A673 (cell line): ENCODE results near the gene KNCN. TPM values are rescaled to one million over a fixed set of nuclear protein-coding genes. Genes with fewer than 3 reads are reported as not detected.

Experiments
- BruUV-seq: library from RNA; stranded (reverse); fragments of 400-500 nt; replicated peaks from 2 replicates; lab custom pipeline; 2021; lab: Mats Ljungman, UMichigan
- CTCF ChIA-PET: fragments of 300-600 bp; sonication (Branson Sonifier 250); formaldehyde crosslinking; loops from one replicate; lab custom pipeline; 2022; ENCODE audit warnings: antibody characterized with exemption; lab: Charles Lee
- POLR2A ChIA-PET: fragments of 300-600 bp; sonication (Branson Sonifier 250); formaldehyde crosslinking; loops from one replicate; lab custom pipeline; 2022; ENCODE audit warnings: antibody characterized with exemption; ENCODE audit not compliant: low non-redundant PET; lab: Charles Lee
- DNase-seq: peaks from one replicate; pipeline ENCODE4 v3.0.0-alpha.2; 2015; ENCODE audit warnings: low spot score
- H3K27ac ChIP-seq: fragments of 200-600 bp; sonication (generic); 2 replicates; pipeline ENCODE4 v1.5.1; 2016; ENCODE audit warnings: mixed run types, low read depth, mild to moderate bottlenecking, mixed read lengths, antibody characterized with exemption, low read length; ENCODE audit not compliant: poor library complexity, severe bottlenecking
- H3K27me3 ChIP-seq: fragments of 200-600 bp; sonication (generic); replicated peaks from 2 replicates; pipeline ENCODE4 v1.6.1; 2017; ENCODE audit warnings: mixed run types, low read depth, mild to moderate bottlenecking, mixed read lengths, antibody characterized with exemption, low read length; ENCODE audit not compliant: insufficient read depth, poor library complexity
- H3K36me3 ChIP-seq: fragments of 200-600 bp; sonication (generic); 2 replicates; pipeline ENCODE4 v1.6.1; 2016; ENCODE audit warnings: mixed run types, mild to moderate bottlenecking, mixed read lengths, antibody characterized with exemption, low read length; ENCODE audit not compliant: insufficient read depth, poor library complexity, severe bottlenecking
- H3K4me1 ChIP-seq: fragments of 200-600 bp; sonication (generic); 2 replicates; pipeline ENCODE4 v1.6.1; 2017; ENCODE audit warnings: mixed run types, mild to moderate bottlenecking, mixed read lengths, antibody characterized with exemption, low read length; ENCODE audit not compliant: insufficient read depth, poor library complexity, severe bottlenecking
- H3K4me3 ChIP-seq: fragments of 200-600 bp; sonication (generic); 2 replicates; pipeline ENCODE4 v1.5.1; 2016; ENCODE audit warnings: low read depth, mixed run types, mild to moderate bottlenecking, mixed read lengths, low read length; ENCODE audit not compliant: poor library complexity, severe bottlenecking
- H3K9me3 ChIP-seq: fragments of 200-600 bp; sonication (generic); 2 replicates; pipeline ENCODE4 v1.6.1; 2016; ENCODE audit warnings: mixed run types, low read depth, mild to moderate bottlenecking, mixed read lengths, antibody characterized with exemption, low read length; ENCODE audit not compliant: poor library complexity, severe bottlenecking
- EZH2 ChIP-seq: fragments of 200-600 bp; sonication (generic); IDR thresholded peaks from 2 replicates; pipeline ENCODE4 v1.6.1; 2017; ENCODE audit warnings: borderline replicate concordance, low read depth, mild to moderate bottlenecking, mixed read lengths, antibody characterized with exemption, low read length; ENCODE audit not compliant: poor library complexity, severe bottlenecking
- intact Hi-C: fragments of 100-400 bp; cut with micrococcal nuclease; formaldehyde crosslinking; loops from one replicate; pipeline ENCODE4 v1.10.0; 2022; ENCODE audit not compliant: unreplicated experiment
- total RNA-seq: library from RNA; stranded (reverse); gene quantifications from 2 replicates; pipeline ENCODE4 v1.2.3, GENCODE V29; 2021
- TF ChIP-seq, protein P1 (sequence below): fragments of 300-800, 200-600 bp; sonication (generic); conservative IDR thresholded peaks from 2 replicates; pipeline ENCODE4 v1.5.1; 2017; ENCODE audit warnings: low read depth, mild to moderate bottlenecking, antibody characterized with exemption, low read length, moderate library complexity, mixed read lengths

KNCN gene
- total RNA-seq, 1 experiment from 2014 or later = not detected

- BruUV-seq = no TSS peak
- POLR2A ChIA-PET = no interaction called here
These were observed 20.3 kb upstream of the KNCN start for GRCh38 chr1:46571691-46572225.

GRCh38 chr1:46569884-46570725, 18.7 kb upstream of the KNCN start:
- intact Hi-C loops = no loop called here
- TF ChIP-seq EZH2 = no peak
- TF ChIP-seq, protein P1, sequence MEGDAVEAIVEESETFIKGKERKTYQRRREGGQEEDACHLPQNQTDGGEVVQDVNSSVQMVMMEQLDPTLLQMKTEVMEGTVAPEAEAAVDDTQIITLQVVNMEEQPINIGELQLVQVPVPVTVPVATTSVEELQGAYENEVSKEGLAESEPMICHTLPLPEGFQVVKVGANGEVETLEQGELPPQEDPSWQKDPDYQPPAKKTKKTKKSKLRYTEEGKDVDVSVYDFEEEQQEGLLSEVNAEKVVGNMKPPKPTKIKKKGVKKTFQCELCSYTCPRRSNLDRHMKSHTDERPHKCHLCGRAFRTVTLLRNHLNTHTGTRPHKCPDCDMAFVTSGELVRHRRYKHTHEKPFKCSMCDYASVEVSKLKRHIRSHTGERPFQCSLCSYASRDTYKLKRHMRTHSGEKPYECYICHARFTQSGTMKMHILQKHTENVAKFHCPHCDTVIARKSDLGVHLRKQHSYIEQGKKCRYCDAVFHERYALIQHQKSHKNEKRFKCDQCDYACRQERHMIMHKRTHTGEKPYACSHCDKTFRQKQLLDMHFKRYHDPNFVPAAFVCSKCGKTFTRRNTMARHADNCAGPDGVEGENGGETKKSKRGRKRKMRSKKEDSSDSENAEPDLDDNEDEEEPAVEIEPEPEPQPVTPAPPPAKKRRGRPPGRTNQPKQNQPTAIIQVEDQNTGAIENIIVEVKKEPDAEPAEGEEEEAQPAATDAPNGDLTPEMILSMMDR = no peak
- H3K27ac ChIP-seq = no peak overlapping the region
- H3K36me3 ChIP-seq = no peaks in the 10 kb centered on the region
- H3K27me3 ChIP-seq = no peaks in the 10 kb centered on the region
- POLR2A ChIA-PET = no interaction called here
- BruUV-seq = no TSS peak
- no peaks in the 10 kb centered on the region for H3K9me3 ChIP-seq
- CTCF ChIA-PET = no interaction called here
- no peaks in the 10 kb centered on the region for H3K4me1 ChIP-seq
- no peak overlapping the region for H3K4me3 ChIP-seq
- no peak for DNase-seq

More at GRCh38 chr1:46571691-46572225, 20.3 kb upstream of the KNCN start:
- intact Hi-C loops = no loop called here
- no peaks in the 10 kb centered on the region for H3K4me1 ChIP-seq
- no peak for DNase-seq
- no peaks in the 10 kb centered on the region for H3K27me3 ChIP-seq
- CTCF ChIA-PET = no interaction called here
- no peak for TF ChIP-seq EZH2
- TF ChIP-seq, protein P1 = no peak
- no peaks in the 10 kb centered on the region for H3K9me3 ChIP-seq
- H3K36me3 ChIP-seq = no peaks in the 10 kb centered on the region
- H3K27ac ChIP-seq = no peak overlapping the region
- no peak overlapping the region for H3K4me3 ChIP-seq

DNA sequence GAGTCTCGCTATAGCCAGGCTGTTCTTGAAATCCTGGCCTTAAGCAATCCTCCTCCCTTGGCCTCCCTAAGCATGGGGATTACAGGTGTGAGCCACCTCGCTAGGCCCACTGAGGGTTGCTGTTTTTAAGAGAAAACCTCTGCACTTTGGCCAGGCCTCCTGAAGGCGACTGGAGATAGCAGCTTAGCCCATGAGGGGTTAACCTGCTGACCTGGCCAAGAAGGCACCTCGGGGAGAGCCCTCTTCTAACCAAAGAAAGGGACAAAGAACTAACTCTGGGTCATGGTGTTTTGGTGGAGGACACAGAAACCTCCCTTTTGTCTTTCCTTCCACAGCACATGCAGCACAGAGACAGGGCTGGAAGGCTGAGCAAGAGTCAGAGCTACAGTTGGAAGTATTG, 17.7 kb upstream of the KNCN start:
- no peak for TF ChIP-seq EZH2
- TF ChIP-seq, protein P1 = no peak
- intact Hi-C loops = no loop called here
- DNase-seq = no peak
- Histone ChIP-seq H3K36me3 (no peaks in the 10 kb centered on the region), H3K9me3 (no peaks in the 10 kb centered on the region), H3K4me3 (no peak overlapping the region), H3K4me1 (no peaks in the 10 kb centered on the region), H3K27me3 (no peaks in the 10 kb centered on the region), H3K27ac (no peak overlapping the region)
- BruUV-seq = no TSS peak
- ChIA-PET CTCF (no interaction called here), POLR2A (no interaction called here)
